ENCODE results near the gene LRRC8E. TPM values are rescaled to one million over a fixed set of nuclear protein-coding genes. Genes with fewer than 3 reads are reported as not detected.

The LRRC8E gene
- total and polyA plus RNA-seq, 7 donors, result 0.03 to 0.26 (median 0.09) TPM; not detected in 1

- intact Hi-C loops (cut with DNase I), result no loop called here
- TF ChIP-seq CTCF (IDR thresholded peaks at IDR 0.05), result no peak
- Histone ChIP-seq H3K27me3 (ENCODE audit: insufficient read depth in 3 of 3, low read length in 2 of 3) (no peaks in the 10 kb centered on the region), H3K4me1 (peaks cover 4% of the 10 kb centered on the region), H3K27ac (no peak overlapping the region), H3K9me3 (no peaks in the 10 kb centered on the region), H3K36me3 (ENCODE audit: insufficient read depth in 1 of 2, low read depth in 1 of 2) (peaks cover 9 to 100% of the 10 kb centered on the region in 2 donors), H3K4me3 (no peak overlapping the region)
- 84 to 92% (median 90%) methylated on average over 21 of the region's 21 CpGs for WGBS, 3 donors
- no peak for ATAC-seq
- DNase-seq, result no peak
Observed at GRCh38 chr19:7934766-7935165, 46.5 kb downstream of the LRRC8E start.

- peaks cover 0 to 67% of the 10 kb centered on the region in 2 donors for H3K36me3 ChIP-seq (ENCODE audit: insufficient read depth in 1 of 2, low read depth in 1 of 2)
- DNase-seq, result peak in 1 of 2 donors; percentile 40
- no peak overlapping the region for H3K27ac ChIP-seq
- intact Hi-C loops (cut with DNase I), result no loop called here
- H3K4me3 ChIP-seq, result no peak overlapping the region
- H3K9me3 ChIP-seq, result no peaks in the 10 kb centered on the region
- WGBS, 3 donors, result 89 to 91% (median 89%) methylated on average over 13 of the region's 13 CpGs
- ATAC-seq, result no peak
- no peak for TF ChIP-seq CTCF (IDR thresholded peaks at IDR 0.05)
- peaks cover 17% of the 10 kb centered on the region for H3K4me1 ChIP-seq
- H3K27me3 ChIP-seq (ENCODE audit: insufficient read depth in 3 of 3, low read length in 2 of 3), result no peaks in the 10 kb centered on the region
Observed at GRCh38 chr19:7940841-7941240, 52.5 kb downstream of the LRRC8E start.

- Histone ChIP-seq H3K4me1 (peaks cover 17% of the 10 kb centered on the region), H3K36me3 (ENCODE audit: insufficient read depth in 1 of 2, low read depth in 1 of 2) (peaks cover 0 to 55% of the 10 kb centered on the region in 2 donors), H3K4me3 (peak overlapping the region; percentile 99), H3K27ac (no peak overlapping the region), H3K27me3 (ENCODE audit: insufficient read depth in 3 of 3, low read length in 2 of 3) (no peaks in the 10 kb centered on the region), H3K9me3 (no peaks in the 10 kb centered on the region)
- no peak for TF ChIP-seq CTCF (IDR thresholded peaks at IDR 0.05)
- WGBS, 3 donors, result 82 to 84% (median 83%) methylated on average over 19 of the region's 19 CpGs
- ATAC-seq, result no peak
- no peak for DNase-seq
- intact Hi-C loops (cut with DNase I), result no loop called here
Observed at GRCh38 chr19:7941895-7942596, 53.7 kb downstream of the LRRC8E start.

GRCh38 chr19:7942981-7943443 lies 54.7 kb downstream of the LRRC8E start:
- no peaks in the 10 kb centered on the region for H3K9me3 ChIP-seq

More at GRCh38 chr19:7942981-7943443, 54.7 kb downstream of the LRRC8E start:
- Histone ChIP-seq H3K27ac (peak overlapping the region; percentile 99), H3K4me1 (peaks cover 17% of the 10 kb centered on the region), H3K27me3 (ENCODE audit: insufficient read depth in 3 of 3, low read length in 2 of 3) (no peaks in the 10 kb centered on the region), H3K4me3 (peak overlapping the region; percentile 99), H3K36me3 (ENCODE audit: insufficient read depth in 1 of 2, low read depth in 1 of 2) (peaks cover 0 to 48% of the 10 kb centered on the region in 2 donors)
- TF ChIP-seq CTCF (IDR thresholded peaks at IDR 0.05), result no peak
- ATAC-seq (no peak), DNase-seq (no peak)
- 3 to 5% (median 3%) methylated on average over 33 of the region's 33 CpGs for WGBS, 3 donors
- intact Hi-C loops (cut with DNase I), result no loop called here
